Measurements from ENCODE around the gene FGFBP2.
"Not testable (repeated sequence)": the region's sequence is repeated elsewhere in the genome, so short reads cannot be mapped to it uniquely, and the experiment has no call there.

Gene FGFBP2

DNA sequence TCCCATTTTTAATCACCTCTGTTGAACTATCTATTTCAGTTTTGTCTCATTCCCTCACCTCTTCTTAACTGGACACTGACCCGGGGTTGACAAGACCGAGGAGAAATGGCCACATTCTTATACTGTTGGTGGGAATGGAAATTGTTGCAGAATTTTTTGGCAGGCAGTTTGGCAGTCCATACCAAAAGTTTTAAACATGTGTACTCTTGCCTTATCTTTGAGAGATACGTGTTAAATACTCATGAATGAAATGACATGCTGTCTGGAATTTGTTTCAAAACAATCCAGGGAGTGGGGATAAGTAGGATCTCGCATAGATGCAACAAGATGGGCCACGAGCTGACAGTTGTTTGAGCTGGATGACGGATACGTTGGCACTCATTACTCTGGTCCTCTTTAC lies 36.5 kb downstream of the FGFBP2 start:
- no peak for DNase-seq

DNA sequence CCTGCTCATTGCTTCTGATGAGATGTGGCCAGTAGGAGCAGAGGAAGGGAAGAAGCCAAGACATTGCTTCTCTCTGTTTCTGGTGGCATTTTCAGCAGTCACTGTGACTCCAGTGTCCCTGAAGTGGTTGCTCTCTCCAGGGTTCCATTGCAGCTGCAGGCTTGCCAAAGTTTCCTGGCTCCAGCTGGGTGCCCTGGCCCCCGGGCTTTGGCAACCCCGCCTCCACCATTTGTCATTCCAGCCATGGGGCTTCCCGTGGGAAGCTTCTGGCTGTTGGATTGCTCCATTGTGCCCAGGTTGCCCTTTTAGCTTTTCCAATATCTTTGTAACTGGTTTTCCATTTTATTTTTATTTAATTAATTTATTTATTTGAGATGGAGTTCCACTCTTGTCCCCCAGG lies 37.1 kb downstream of the FGFBP2 start:
- no peak for DNase-seq

DNA sequence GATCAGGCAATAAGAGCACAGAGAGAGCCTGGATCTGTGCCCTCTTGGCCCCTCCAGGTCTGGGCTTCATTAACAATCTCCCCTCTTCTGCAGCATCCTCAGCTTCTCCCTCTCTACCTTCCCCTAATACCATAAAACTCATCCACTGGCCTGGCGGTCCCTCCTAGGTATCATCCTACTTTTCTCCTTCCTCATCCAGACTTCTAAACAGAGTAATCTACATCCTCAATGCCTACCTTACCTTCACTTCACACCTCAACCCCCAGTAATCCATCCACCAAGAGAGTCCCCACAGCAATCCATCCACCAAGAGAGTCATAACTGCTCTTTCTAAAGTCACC lies 41.4 kb downstream of the FGFBP2 start:
- no peak for DNase-seq

DNA sequence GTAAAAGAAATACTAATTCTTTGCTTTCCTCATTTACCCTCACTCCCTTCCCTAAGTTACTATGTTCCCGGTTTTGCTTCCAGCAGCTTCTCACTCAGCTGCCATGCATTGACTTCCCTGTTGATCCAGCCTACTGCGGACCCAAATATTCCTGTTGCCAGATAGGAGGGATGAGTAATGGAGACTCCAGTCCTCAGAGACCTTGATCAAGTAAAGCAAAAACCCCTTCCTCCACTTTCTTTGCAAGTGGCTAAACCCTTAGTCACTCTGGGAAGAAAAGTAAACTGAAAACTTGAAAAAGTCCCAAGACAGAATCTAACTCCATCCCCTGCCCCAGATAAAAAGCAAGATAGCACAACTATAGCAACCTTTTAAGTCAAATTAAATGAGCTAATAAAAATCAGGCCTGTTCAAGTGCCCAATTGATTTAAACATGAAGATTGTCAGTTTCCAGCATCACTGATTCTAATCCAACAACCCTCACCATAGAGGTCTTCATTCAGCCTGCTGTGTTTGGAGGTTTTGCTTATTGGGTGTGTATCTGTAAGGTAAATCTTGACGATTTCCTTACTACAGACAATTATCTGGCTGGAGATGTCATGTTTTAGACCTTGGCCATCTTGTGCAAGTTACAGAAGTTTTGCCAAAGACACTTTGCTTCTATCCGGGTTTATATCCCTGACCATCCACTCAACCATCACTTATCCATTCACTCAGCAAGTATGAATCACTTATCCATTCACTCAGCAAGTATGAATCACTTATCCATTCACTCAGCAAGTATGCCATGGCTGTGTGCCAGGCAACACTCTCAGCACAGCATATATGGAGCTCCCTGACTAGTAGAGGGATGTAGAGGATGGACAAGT lies 42.0 kb downstream of the FGFBP2 start:
- DNase-seq, result no peak

DNA sequence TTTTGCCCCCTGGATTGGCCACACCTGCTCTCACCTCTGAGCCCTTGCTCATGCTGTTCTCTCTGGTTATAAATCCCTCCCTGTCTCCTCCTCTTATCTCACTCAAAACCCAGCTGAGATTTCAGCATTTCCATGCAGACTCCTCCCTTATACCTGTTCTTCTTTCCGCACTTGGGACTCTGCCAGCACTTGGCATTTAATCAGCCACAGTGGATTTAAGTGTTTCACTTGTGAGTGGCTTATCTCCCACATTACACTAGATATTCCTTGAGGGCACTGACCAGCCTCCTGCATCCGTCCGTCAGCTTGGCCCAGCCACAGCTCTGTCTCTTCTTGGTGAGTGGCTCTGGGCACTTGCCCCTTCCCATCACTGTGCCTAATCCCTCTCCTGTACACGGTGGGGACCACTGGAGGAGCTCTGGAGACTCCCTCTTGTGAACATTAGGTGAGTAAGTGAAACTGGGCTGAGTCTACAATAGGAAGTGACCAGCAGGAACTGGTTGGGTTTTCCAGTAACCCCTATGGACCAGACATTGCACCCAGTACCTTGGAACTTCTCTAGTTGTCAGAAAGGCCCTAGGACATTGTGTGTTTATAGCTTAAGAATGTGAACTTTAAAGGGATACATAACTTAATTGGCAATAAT lies 44.4 kb downstream of the FGFBP2 start:
- no peak for DNase-seq

DNA sequence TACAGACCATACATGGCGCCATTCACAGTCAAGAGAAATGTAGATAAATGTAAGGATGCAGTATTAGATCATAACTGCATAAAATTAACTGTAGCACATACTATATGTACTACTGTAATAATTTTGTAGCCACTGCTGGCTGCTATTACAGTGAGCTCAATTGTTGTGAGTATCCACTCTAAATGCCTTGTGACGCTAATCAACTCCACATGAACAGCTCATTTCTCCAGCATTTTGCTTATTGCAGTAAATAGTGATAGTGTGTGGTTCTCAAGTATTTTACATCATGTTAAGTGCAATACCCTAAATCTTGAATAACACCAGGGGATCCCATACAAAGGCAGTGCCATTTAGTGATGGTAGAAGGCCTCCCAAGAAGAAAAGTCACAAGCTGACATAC lies 45.7 kb downstream of the FGFBP2 start:
- no peak for DNase-seq

DNA sequence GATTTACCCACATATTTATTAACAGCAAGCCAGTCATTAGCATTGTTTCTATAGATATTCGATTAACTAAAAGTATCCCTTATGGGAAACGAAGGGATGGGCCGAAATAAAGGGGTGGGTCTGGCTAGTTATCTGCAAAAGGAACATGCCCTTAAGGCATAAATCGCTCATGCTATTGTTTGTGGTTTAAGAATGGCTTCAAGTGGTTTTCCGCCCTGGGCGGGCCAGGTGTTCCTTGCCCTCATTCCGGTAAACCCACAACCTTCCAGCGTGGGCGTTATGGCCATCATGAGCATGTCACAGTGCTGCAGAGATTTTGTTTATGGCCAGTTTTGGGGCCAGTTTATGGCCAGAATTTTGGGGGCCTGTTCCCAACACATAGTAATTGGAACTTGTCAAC lies 46.6 kb downstream of the FGFBP2 start:
- DNase-seq, result not testable (repeated sequence)

DNA sequence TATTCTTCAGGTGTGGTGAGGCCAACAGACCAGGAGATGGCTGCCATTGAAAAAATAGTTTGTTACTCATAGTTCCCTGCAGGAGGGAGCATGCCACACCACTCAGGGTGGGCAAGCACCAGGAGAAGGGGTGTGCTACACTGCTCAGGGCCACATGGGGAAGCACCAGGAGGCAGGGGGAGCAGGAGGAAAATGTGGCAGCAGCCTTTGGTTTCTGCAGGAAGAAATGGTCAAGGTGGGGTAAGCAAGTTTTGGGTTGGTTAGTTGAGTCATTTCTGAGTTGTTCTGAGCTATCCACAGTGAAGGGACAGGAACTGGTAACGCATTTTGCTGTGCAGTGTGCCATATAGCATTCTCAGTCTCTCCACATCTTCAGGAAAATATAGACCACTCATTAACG lies 48.2 kb downstream of the FGFBP2 start:
- no peak for DNase-seq

DNA sequence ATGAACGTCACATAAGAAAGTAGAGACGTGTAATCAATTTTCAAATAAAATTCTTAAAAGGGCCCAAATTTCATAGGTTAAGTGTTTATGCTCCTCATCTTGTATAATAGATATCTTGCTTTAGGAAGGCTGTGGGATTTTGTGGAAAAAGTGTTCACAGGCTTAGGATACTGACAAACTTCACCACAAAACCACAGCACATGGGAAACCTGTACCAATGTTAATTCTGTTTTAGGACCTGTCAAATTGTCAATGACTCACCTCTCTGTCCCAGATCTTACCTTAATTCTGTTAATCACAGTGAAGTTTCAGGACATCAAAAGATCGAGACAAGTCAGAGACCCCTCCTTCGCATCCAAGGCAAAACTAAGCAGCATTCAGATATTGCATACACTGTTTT lies 48.7 kb downstream of the FGFBP2 start:
- no peak for DNase-seq

DNA sequence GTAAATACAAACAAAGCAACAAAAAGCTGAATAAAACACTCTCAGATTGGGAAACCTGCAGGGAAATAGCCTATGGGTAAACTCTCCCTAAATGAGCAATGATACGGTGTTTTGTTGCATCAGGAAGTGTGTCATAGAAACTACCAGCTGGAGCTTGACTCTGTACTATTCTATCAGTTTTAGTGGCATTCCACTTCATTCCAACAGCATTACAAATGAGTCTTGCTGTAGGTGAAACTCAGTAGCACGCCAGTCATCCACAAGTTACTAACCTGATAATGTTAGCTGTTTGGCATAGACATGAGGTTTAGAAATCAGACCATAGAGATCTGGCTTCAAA lies 49.4 kb downstream of the FGFBP2 start:
- DNase-seq, result no peak

DNA sequence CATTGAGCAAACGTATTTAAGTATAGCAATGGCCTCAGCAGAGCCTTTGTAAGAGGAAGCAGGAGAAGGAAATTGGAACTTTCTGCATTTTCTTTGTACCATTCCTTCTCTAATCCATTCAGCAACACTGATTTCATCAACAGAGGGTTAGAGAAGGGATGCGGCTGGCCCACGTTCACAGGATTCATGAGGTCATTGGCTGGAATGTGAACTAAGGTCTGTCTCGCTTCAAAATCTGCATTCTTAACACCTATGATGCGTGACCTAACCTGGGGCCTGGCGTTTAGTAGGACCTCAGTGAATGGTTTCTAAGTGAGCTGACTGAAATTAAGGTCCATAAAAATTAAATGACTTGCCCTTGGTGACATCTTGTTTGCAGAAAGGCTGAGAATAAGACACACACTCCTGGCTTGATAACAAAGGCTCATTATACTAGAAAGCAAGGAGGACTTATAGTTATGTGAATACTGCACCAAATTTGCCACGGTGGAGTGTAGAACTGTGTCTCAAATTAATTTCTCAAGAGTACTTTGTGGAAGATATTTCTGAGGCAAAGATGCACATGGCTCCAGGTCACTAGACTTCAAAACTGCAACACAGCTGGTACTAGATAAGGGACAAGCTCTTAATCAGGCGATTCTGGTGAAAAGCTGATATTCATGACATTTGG lies 49.9 kb downstream of the FGFBP2 start:
- DNase-seq, result no peak

DNA sequence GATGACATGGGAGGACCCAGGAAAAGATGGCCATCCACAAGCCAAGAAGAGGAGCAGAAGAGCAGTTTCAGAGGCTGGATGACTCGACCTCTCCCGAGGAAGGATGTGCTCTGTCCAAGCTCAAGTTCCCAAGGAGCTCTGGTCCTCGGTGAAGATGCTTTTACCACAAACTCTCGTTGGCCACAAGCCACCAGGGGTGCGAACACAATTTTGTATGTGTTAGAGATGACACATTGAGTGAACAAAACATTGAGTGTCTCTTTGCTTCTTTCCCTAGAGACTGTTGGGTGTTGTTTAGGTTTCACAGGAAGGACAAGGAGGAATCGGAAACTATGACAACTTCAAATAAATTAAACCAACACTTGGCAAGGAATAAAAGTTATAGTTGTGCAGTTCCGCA lies 50.7 kb downstream of the FGFBP2 start:
- no peak for DNase-seq
